Prostate gland (tissue), 1 donor: Measurements from ENCODE around the gene TTLL5.

Experiments
- POLR2A ChIP-seq: fragments of 450-650 bp; IDR thresholded peaks from one replicate; pipeline ENCODE4 v1.6.1; 2016; ENCODE audit warnings: antibody characterized with exemption, mild to moderate bottlenecking
- POLR2AphosphoS5 ChIP-seq: sonication (generic); formaldehyde crosslinking; IDR thresholded peaks from one replicate; pipeline ENCODE4 v1.6.1; 2017; ENCODE audit warnings: antibody characterized with exemption

- TF ChIP-seq POLR2AphosphoS5 (no peak), POLR2A (no peak)
Observed at GRCh38 chr14:75885829-75886228, 224.8 kb downstream of the TTLL5 start.
